Panc1 (cell line): ENCODE results near the gene RAPGEF5. TPM values are rescaled to one million over a fixed set of nuclear protein-coding genes. Genes with fewer than 3 reads are reported as not detected.

Experiments used
- ATAC-seq: fragments of 200-7000 bp; cut with Tn5 transposase; 2 replicates; pipeline ENCODE4 v1.9.1; 2020; ENCODE audit warnings: mild to moderate bottlenecking, moderate library complexity
- BruUV-seq: library from RNA; stranded (reverse); fragments of 400-500 nt; replicated peaks from 2 replicates; lab custom pipeline; 2021; lab: Mats Ljungman, UMichigan
- CTCF ChIA-PET: fragments of 300-600 bp; sonication (Branson Sonifier 250); formaldehyde crosslinking; loops from one replicate; lab custom pipeline; 2022; ENCODE audit warnings: antibody characterized with exemption; lab: Charles Lee
- POLR2A ChIA-PET: fragments of 300-600 bp; sonication (Branson Sonifier 250); formaldehyde crosslinking; loops from one replicate; lab custom pipeline; 2022; ENCODE audit warnings: antibody characterized with exemption; lab: Charles Lee
- DNase-seq: peaks from one replicate; pipeline ENCODE4 v3.0.0-alpha.2; 2010; ENCODE audit warnings: low read depth, low spot score
- H3K27ac ChIP-seq: 2 replicates; pipeline ENCODE4 v1.5.1; 2011; ENCODE audit warnings: mild to moderate bottlenecking, low read length, inconsistent platforms
- H3K27me3 ChIP-seq: fragments of 200-500 bp; sonication (Bioruptor generic); 2 replicates; pipeline ENCODE4 v1.6.0; 2014; ENCODE audit warnings: low read length, inconsistent platforms; ENCODE audit not compliant: control insufficient read depth, insufficient read depth
- H3K36me3 ChIP-seq: fragments of 200-500 bp; sonication (Bioruptor generic); 2 replicates; pipeline ENCODE4 v1.5.1; 2014; ENCODE audit warnings: inconsistent platforms, mild to moderate bottlenecking, low read length, moderate library complexity; ENCODE audit not compliant: control insufficient read depth, insufficient read depth
- H3K4me1 ChIP-seq: 2 replicates; pipeline ENCODE4 v1.5.1; 2011; ENCODE audit warnings: inconsistent platforms, mild to moderate bottlenecking, low read length, moderate library complexity; ENCODE audit not compliant: control insufficient read depth, insufficient read depth
- H3K4me3 ChIP-seq, 2 experiments: 2 replicates each; pipeline ENCODE4 v1.5.1; 2011 to 2012; ENCODE audit warnings: low read depth in 2 of 2, low read length in 2 of 2, mild to moderate bottlenecking in 2 of 2, inconsistent platforms in 1 of 2, moderate library complexity in 1 of 2
- H3K9me3 ChIP-seq: fragments of 200-500 bp; sonication (Bioruptor generic); 2 replicates; pipeline ENCODE4 v1.5.1; 2014; ENCODE audit warnings: low read depth, mild to moderate bottlenecking, inconsistent platforms, low read length, moderate library complexity; ENCODE audit not compliant: control insufficient read depth, insufficient read depth
- POLR2AphosphoS5 ChIP-seq: IDR thresholded peaks from 2 replicates; pipeline ENCODE4 v1.6.1; 2012; ENCODE audit warnings: mild to moderate bottlenecking, low read depth, low read length, moderate library complexity
- SIN3A ChIP-seq: IDR thresholded peaks from 2 replicates; pipeline ENCODE4 v1.6.1; 2012; ENCODE audit warnings: low read depth, mild to moderate bottlenecking, low read length, moderate library complexity, borderline replicate concordance; ENCODE audit not compliant: insufficient read depth
- TCF7L2 ChIP-seq: IDR thresholded peaks from 2 replicates; pipeline ENCODE4 v1.6.1; 2011; ENCODE audit warnings: mild to moderate bottlenecking, low read depth, low read length, inconsistent platforms
- in situ Hi-C: cut with HindIII; loops from 2 replicates; pipeline ENCODE4 v1.10.0; 2016; ENCODE audit warnings: low sequenced_read_pairs, low pct_unique_long_range_greater_than_20kb
- intact Hi-C: fragments of 100-400 bp; cut with micrococcal nuclease; formaldehyde crosslinking; loops from one replicate; pipeline ENCODE4 v1.10.0; 2022; ENCODE audit not compliant: unreplicated experiment
- total RNA-seq: library from RNA; stranded (reverse); gene quantifications from one replicate; pipeline ENCODE4 v1.2.1, GENCODE V29; 2021; ENCODE audit not compliant: unreplicated experiment
- TF ChIP-seq, protein P1 (sequence below), 2 experiments: IDR thresholded peaks; 2 replicates each; pipeline ENCODE4 v1.6.1; 2011 to 2012; ENCODE audit warnings: low read depth in 2 of 2, control low read depth in 1 of 2, low read length in 1 of 2, mild to moderate bottlenecking in 1 of 2, moderate library complexity in 1 of 2; ENCODE audit not compliant: insufficient read depth in 1 of 2
- TF ChIP-seq, protein P2 (sequence below): fragments of 450-650 bp; IDR thresholded peaks from 2 replicates; pipeline ENCODE4 v1.5.1; 2017; ENCODE audit warnings: mild to moderate bottlenecking

The RAPGEF5 gene
- total RNA-seq, 1 experiment from 2014 or later, result 1.4 TPM

DNA sequence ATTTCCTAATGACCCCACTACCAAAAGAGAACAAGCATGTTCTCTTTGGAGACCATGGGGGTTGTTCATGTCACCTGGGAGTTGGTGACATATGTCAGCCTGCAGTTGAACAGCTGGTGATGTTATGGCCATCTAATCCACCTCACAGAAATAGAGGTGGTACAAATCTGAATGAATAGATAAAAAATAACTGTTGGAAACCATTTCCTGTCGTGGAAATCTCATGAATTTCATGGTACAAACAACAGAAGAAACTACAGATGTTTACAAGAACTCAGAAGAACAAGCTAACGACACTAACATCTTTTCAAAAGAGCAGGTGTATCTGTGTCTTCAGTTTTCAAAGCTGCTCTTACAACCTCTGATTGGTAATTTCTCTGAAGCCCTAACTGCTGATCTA lies 81.3 kb downstream of the RAPGEF5 start:
- no peak overlapping the region for H3K27ac ChIP-seq
- BruUV-seq, result no TSS peak
- ChIA-PET POLR2A (no interaction called here), CTCF (interaction anchor here (0.6 kb wide), 1 partner anchor 108 kb away, joined by 4 read pairs; no protein-coding TSS in a partner anchor)
- intact Hi-C loops (no loop called here), in situ Hi-C loops (no loop called here)
- TF ChIP-seq POLR2AphosphoS5 (no peak), SIN3A (no peak), TCF7L2 (no peak)
- TF ChIP-seq, protein P1, sequence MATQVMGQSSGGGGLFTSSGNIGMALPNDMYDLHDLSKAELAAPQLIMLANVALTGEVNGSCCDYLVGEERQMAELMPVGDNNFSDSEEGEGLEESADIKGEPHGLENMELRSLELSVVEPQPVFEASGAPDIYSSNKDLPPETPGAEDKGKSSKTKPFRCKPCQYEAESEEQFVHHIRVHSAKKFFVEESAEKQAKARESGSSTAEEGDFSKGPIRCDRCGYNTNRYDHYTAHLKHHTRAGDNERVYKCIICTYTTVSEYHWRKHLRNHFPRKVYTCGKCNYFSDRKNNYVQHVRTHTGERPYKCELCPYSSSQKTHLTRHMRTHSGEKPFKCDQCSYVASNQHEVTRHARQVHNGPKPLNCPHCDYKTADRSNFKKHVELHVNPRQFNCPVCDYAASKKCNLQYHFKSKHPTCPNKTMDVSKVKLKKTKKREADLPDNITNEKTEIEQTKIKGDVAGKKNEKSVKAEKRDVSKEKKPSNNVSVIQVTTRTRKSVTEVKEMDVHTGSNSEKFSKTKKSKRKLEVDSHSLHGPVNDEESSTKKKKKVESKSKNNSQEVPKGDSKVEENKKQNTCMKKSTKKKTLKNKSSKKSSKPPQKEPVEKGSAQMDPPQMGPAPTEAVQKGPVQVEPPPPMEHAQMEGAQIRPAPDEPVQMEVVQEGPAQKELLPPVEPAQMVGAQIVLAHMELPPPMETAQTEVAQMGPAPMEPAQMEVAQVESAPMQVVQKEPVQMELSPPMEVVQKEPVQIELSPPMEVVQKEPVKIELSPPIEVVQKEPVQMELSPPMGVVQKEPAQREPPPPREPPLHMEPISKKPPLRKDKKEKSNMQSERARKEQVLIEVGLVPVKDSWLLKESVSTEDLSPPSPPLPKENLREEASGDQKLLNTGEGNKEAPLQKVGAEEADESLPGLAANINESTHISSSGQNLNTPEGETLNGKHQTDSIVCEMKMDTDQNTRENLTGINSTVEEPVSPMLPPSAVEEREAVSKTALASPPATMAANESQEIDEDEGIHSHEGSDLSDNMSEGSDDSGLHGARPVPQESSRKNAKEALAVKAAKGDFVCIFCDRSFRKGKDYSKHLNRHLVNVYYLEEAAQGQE (IDR thresholded peaks at IDR 0.05; ENCODE audit: insufficient read depth in 1 of 2, low read depth in 2 of 2, low read length in 1 of 2), result no peak
- TF ChIP-seq, protein P2, sequence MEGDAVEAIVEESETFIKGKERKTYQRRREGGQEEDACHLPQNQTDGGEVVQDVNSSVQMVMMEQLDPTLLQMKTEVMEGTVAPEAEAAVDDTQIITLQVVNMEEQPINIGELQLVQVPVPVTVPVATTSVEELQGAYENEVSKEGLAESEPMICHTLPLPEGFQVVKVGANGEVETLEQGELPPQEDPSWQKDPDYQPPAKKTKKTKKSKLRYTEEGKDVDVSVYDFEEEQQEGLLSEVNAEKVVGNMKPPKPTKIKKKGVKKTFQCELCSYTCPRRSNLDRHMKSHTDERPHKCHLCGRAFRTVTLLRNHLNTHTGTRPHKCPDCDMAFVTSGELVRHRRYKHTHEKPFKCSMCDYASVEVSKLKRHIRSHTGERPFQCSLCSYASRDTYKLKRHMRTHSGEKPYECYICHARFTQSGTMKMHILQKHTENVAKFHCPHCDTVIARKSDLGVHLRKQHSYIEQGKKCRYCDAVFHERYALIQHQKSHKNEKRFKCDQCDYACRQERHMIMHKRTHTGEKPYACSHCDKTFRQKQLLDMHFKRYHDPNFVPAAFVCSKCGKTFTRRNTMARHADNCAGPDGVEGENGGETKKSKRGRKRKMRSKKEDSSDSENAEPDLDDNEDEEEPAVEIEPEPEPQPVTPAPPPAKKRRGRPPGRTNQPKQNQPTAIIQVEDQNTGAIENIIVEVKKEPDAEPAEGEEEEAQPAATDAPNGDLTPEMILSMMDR, result no peak
- H3K9me3 ChIP-seq, result no peaks in the 10 kb centered on the region
- no peak for DNase-seq
- ATAC-seq, result no peak
- H3K4me3 ChIP-seq, result no peak overlapping the region
- H3K4me1 ChIP-seq, result no peaks in the 10 kb centered on the region
- no peaks in the 10 kb centered on the region for H3K27me3 ChIP-seq
- no peaks in the 10 kb centered on the region for H3K36me3 ChIP-seq

- in situ Hi-C loops, result no loop called here
- TF ChIP-seq, protein P2, result no peak
- TF ChIP-seq SIN3A (no peak), POLR2AphosphoS5 (no peak), TCF7L2 (no peak)
- TF ChIP-seq, protein P1 (IDR thresholded peaks at IDR 0.05; ENCODE audit: insufficient read depth in 1 of 2, low read depth in 2 of 2, low read length in 1 of 2), result no peak
These were observed 85.6 kb downstream of the RAPGEF5 start for GRCh38 chr7:22271311-22271710.

More at GRCh38 chr7:22271311-22271710, 85.6 kb downstream of the RAPGEF5 start:
- ATAC-seq, result no peak
- intact Hi-C loops, result no loop called here
- H3K27me3 ChIP-seq, result no peaks in the 10 kb centered on the region
- no peak for DNase-seq
- no TSS peak for BruUV-seq
- no peak overlapping the region for H3K4me3 ChIP-seq
- H3K36me3 ChIP-seq, result no peaks in the 10 kb centered on the region
- no peaks in the 10 kb centered on the region for H3K9me3 ChIP-seq
- ChIA-PET POLR2A (no interaction called here), CTCF (no interaction called here)
- H3K27ac ChIP-seq, result no peak overlapping the region
- no peaks in the 10 kb centered on the region for H3K4me1 ChIP-seq
